SK-N-SH (cell line): ENCODE measurements around the gene ZNF878. TPM values are rescaled to one million over a fixed set of nuclear protein-coding genes. Genes with fewer than 3 reads are reported as not detected.
"Not testable (repeated sequence)": the region's sequence is repeated elsewhere in the genome, so short reads cannot be mapped to it uniquely, and the experiment has no call there.

Experiments used
- CTCF ChIA-PET: fragments of 300-600, 350-600 bp; formaldehyde crosslinking; extraction: SDS; loops from one replicate; lab custom pipeline; 2021; lab: Yijun Ruan, JAX
- POLR2A ChIA-PET: fragments of 350-600 bp; sonication (Branson Sonifier 250); formaldehyde crosslinking; extraction: SDS; loops from one replicate; lab custom pipeline; 2020; ENCODE audit warnings: antibody characterized with exemption, inconsistent platforms; lab: Yijun Ruan, JAX
- DNase-seq: peaks from one replicate; pipeline ENCODE4 v3.0.0; 2012
- H2AFZ ChIP-seq: fragments of 200-600 bp; sonication (generic); 2 replicates; pipeline ENCODE4 v1.8.1; 2016; ENCODE audit warnings: antibody characterized with exemption, mild to moderate bottlenecking, low read depth
- H3F3A ChIP-seq: fragments of 200-600 bp; sonication (generic); replicated peaks from 2 replicates; pipeline ENCODE3; 2016; ENCODE audit warnings: antibody characterized with exemption, mild to moderate bottlenecking; ENCODE audit not compliant: insufficient read depth
- H3K27ac ChIP-seq, 2 experiments: fragments of 200-500 bp in 1 of 2; fragments of 200-600 bp in 1 of 2; sonication (Bioruptor generic) in 1 of 2; sonication (generic), shearing (Covaris generic) in 1 of 2; 2 replicates each; pipeline versions ENCODE4 v1.5.1 to v1.6.1; 2014 to 2016; ENCODE audit warnings: low read depth in 2 of 2, inconsistent platforms in 1 of 2, low read length in 1 of 2, mild to moderate bottlenecking in 1 of 2, mixed read lengths in 1 of 2
- H3K27me3 ChIP-seq: fragments of 200-600 bp; sonication (generic), shearing (Covaris generic); 2 replicates; pipeline ENCODE4 v1.6.1; 2016; ENCODE audit warnings: mixed run types; ENCODE audit not compliant: insufficient read depth
- H3K36me3 ChIP-seq, 2 experiments: fragments of 200-500 bp in 1 of 2; fragments of 200-600 bp in 1 of 2; sonication (Bioruptor generic) in 1 of 2; sonication (generic) in 1 of 2; replicated peaks in 1 of 2; 2 replicates each; pipeline versions ENCODE3 to v1.5.1; 2014 to 2016; ENCODE audit warnings: low read length in 1 of 2, mild to moderate bottlenecking in 1 of 2; ENCODE audit not compliant: insufficient read depth in 2 of 2, control insufficient read depth in 1 of 2
- H3K4me1 ChIP-seq, 2 experiments: fragments of 200-500 bp in 1 of 2; fragments of 200-600 bp in 1 of 2; sonication (Bioruptor generic) in 1 of 2; sonication (generic), shearing (Covaris generic) in 1 of 2; 2 replicates each; pipeline versions ENCODE4 v1.5.1 to v1.6.1; 2014 to 2016; ENCODE audit warnings: low read depth in 1 of 2, low read length in 1 of 2, mixed run types in 1 of 2; ENCODE audit not compliant: insufficient read depth in 2 of 2, control insufficient read depth in 1 of 2
- H3K4me2 ChIP-seq: fragments of 200-600 bp; sonication (generic), shearing (Covaris generic); 2 replicates; pipeline ENCODE4 v1.6.1; 2017; ENCODE audit warnings: mixed run types
- H3K4me3 ChIP-seq, 2 experiments: fragments of 200-500 bp in 1 of 2; fragments of 200-600 bp in 1 of 2; sonication (Bioruptor generic) in 1 of 2; sonication (generic), shearing (Covaris generic) in 1 of 2; 2 replicates each; pipeline versions ENCODE4 v1.5.1 to v1.8.1; 2014 to 2016; ENCODE audit warnings: low read depth in 2 of 2, inconsistent platforms in 1 of 2, low read length in 1 of 2, mild to moderate bottlenecking in 1 of 2, mixed read lengths in 1 of 2, moderate library complexity in 1 of 2
- H3K79me2 ChIP-seq: fragments of 200-600 bp; sonication (generic); 2 replicates; pipeline ENCODE4 v1.8.1; 2017; ENCODE audit warnings: mild to moderate bottlenecking; ENCODE audit not compliant: insufficient read depth
- H3K9ac ChIP-seq: fragments of 200-600 bp; sonication (generic); 2 replicates; pipeline ENCODE4 v1.6.1; 2017; ENCODE audit warnings: mixed run types
- H3K9me2 ChIP-seq: fragments of 200-600 bp; sonication (generic); 2 replicates; pipeline ENCODE4 v1.6.1; 2017; ENCODE audit warnings: mixed run types
- H3K9me3 ChIP-seq: fragments of 200-600 bp; sonication (generic); 2 replicates; pipeline ENCODE4 v1.6.1; 2017; ENCODE audit warnings: mixed run types, mild to moderate bottlenecking, moderate library complexity
- H4K20me1 ChIP-seq: fragments of 200-600 bp; sonication (generic); 2 replicates; pipeline ENCODE4 v1.6.1; 2017; ENCODE audit warnings: mild to moderate bottlenecking, mixed run types; ENCODE audit not compliant: insufficient read depth
- FOSL2 ChIP-seq: IDR thresholded peaks from 2 replicates; pipeline ENCODE4 v1.4.0; 2012; ENCODE audit warnings: low read depth, mild to moderate bottlenecking, moderate library complexity, borderline replicate concordance
- FOXJ3 ChIP-seq: sonication (generic); formaldehyde crosslinking; IDR thresholded peaks from 2 replicates; pipeline ENCODE4 v1.5.1; 2020; ENCODE audit warnings: mild to moderate bottlenecking, missing genetic modification reagents
- NFIC ChIP-seq: IDR thresholded peaks from 2 replicates; pipeline ENCODE4 v1.4.0; 2012; ENCODE audit warnings: borderline replicate concordance
- RXRA ChIP-seq: IDR thresholded peaks from 2 replicates; pipeline ENCODE4 v1.4.0; 2012; ENCODE audit warnings: low read depth, mild to moderate bottlenecking, borderline replicate concordance
- TEAD4 ChIP-seq: IDR thresholded peaks from 2 replicates; pipeline ENCODE4 v1.4.0; 2012; ENCODE audit warnings: mild to moderate bottlenecking, borderline replicate concordance; ENCODE audit not compliant: insufficient read depth
- WGBS: methylation state at CpG from one replicate; pipeline ENCODE4 v1.1.6; 2017; ENCODE audit warnings: low lambda C conversion rate; 5-methylcytosine and 5-hydroxymethylcytosine counted together
- polyA plus RNA-seq, 3 experiments: library from polyadenylated mRNA; depleted of rRNA; stranded (reverse); fragments of >200 nt; gene quantifications; 2 replicates each; pipeline ENCODE4 v1.2.3, GENCODE V29; 2012

The ZNF878 gene
- polyA plus RNA-seq, 1 of the 3 experiments (the other 2 are of a cell fraction): 0.05 TPM

GRCh38 chr19:12083336-12083735 is 30.6 kb upstream of the ZNF878 start:
- not testable (repeated sequence) for DNase-seq, H3K9me2 ChIP-seq, H3K9ac ChIP-seq, H3K27ac ChIP-seq, H3F3A ChIP-seq, H3K36me3 ChIP-seq, H4K20me1 ChIP-seq, H3K4me2 ChIP-seq, H3K79me2 ChIP-seq, H2AFZ ChIP-seq, H3K4me3 ChIP-seq, H3K9me3 ChIP-seq, H3K4me1 ChIP-seq, H3K27me3 ChIP-seq
- WGBS: 44% methylated on average over 6 of the region's 6 CpGs
- CTCF ChIA-PET: interaction anchor here (1.2 kb wide), 1 partner anchor 24 kb away, joined by 4 read pairs; no protein-coding TSS in a partner anchor
- POLR2A ChIA-PET: interaction anchor here (1.0 kb wide), 1 partner anchor 31 kb away, joined by 4 read pairs; no protein-coding TSS in a partner anchor

GRCh38 chr19:12077375-12077774 is 24.6 kb upstream of the ZNF878 start:
- TF ChIP-seq FOSL2 (no peak), RXRA (no peak), FOXJ3 (no peak)
- TF ChIP-seq, all 33 proteins: peak for 0
- no peaks in the 10 kb centered on the region for H3K79me2 ChIP-seq
- no peaks in the 10 kb centered on the region for H3K9me2 ChIP-seq
- no peak overlapping the region for H3K9ac ChIP-seq
- H3K27me3 ChIP-seq: no peaks in the 10 kb centered on the region
- no peaks in the 10 kb centered on the region for H4K20me1 ChIP-seq
- CTCF ChIA-PET: no interaction called here
- H2AFZ ChIP-seq: no peak overlapping the region
- 68% methylated on average over 3 of the region's 3 CpGs for WGBS
- no peak overlapping the region for H3K27ac ChIP-seq
- H3K4me3 ChIP-seq: no peak overlapping the region; a peak in 1 of 4 replicates
- H3K4me2 ChIP-seq: no peak overlapping the region
- H3K9me3 ChIP-seq: peaks cover 24% of the 10 kb centered on the region; the same call in 1 of the 2 replicates
- no peaks in the 10 kb centered on the region for H3K4me1 ChIP-seq
- no peaks in the 10 kb centered on the region for H3F3A ChIP-seq
- peaks cover 14 to 21% of the 10 kb centered on the region in 2 experiments for H3K36me3 ChIP-seq
- POLR2A ChIA-PET: no interaction called here
- DNase-seq: no peak

- H3K9me2 ChIP-seq, H4K20me1 ChIP-seq, POLR2A ChIA-PET, CTCF ChIA-PET, H3K9ac ChIP-seq, DNase-seq, H3K4me3 ChIP-seq, H2AFZ ChIP-seq, H3K4me1 ChIP-seq, H3K27ac ChIP-seq, H3K4me2 ChIP-seq, H3F3A ChIP-seq, H3K79me2 ChIP-seq, H3K27me3 ChIP-seq: not testable (repeated sequence)
- peaks cover 14 to 21% of the 10 kb centered on the region in 2 experiments for H3K36me3 ChIP-seq
- WGBS: 35% methylated on average over 3 of the region's 3 CpGs
- peaks cover 24% of the 10 kb centered on the region; the same call in 1 of the 2 replicates for H3K9me3 ChIP-seq
Measured at GRCh38 chr19:12076331-12076730, 23.6 kb upstream of the ZNF878 start.

GRCh38 chr19:12075538-12076139 is 22.9 kb upstream of the ZNF878 start:
- ChIA-PET CTCF (no interaction called here), POLR2A (no interaction called here)
- Histone ChIP-seq H3K9me3 (peaks cover 24% of the 10 kb centered on the region; the same call in 1 of the 2 replicates), H3K9me2 (no peaks in the 10 kb centered on the region), H2AFZ (no peak overlapping the region), H3K27me3 (no peaks in the 10 kb centered on the region), H3K27ac (no peak overlapping the region), H3K9ac (no peak overlapping the region), H3K4me2 (no peak overlapping the region), H3K36me3 (peaks cover 14 to 21% of the 10 kb centered on the region in 2 experiments), H3K4me1 (no peaks in the 10 kb centered on the region), H4K20me1 (no peaks in the 10 kb centered on the region), H3F3A (no peaks in the 10 kb centered on the region), H3K4me3 (no peak overlapping the region; a peak in 1 of 4 replicates), H3K79me2 (no peaks in the 10 kb centered on the region)
- TF ChIP-seq TEAD4: no peak
- no peak for TF ChIP-seq NFIC
- 32% methylated on average over 3 of the region's 3 CpGs for WGBS
- no peak for DNase-seq
